NCI-H510A treated with DMSO at 0.1 percent for 48 hours (cell line): ENCODE data around the gene SMPD2.

Experiments
- DNase-seq: peaks from one replicate; lab custom pipeline; 2025; lab: John Stamatoyannopoulos, UW

SMPD2 gene

GRCh38 chr6:109485266-109485935 is 44.9 kb downstream of the SMPD2 start:
- DNase-seq, result no peak

GRCh38 chr6:109486068-109486467 is 45.5 kb downstream of the SMPD2 start:
- no peak for DNase-seq

GRCh38 chr6:109488001-109488400 is 47.5 kb downstream of the SMPD2 start:
- DNase-seq, result no peak

GRCh38 chr6:109490713-109491112 is 50.2 kb downstream of the SMPD2 start:
- DNase-seq, result no peak

- peak; percentile 40 for DNase-seq
These were observed 50.8 kb downstream of the SMPD2 start for GRCh38 chr6:109491207-109491938.
